Sigmoid colon (tissue), 7 donors: ENCODE data around the gene PRPF39. TPM values are rescaled to one million over a fixed set of nuclear protein-coding genes. Genes with fewer than 3 reads are reported as not detected.
A peak's percentile ranks its signal among the peaks of the same experiment; 100 is the strongest.

Experiments
- DNase-seq: peaks from one replicate; pipeline ENCODE4 v3.0.0-alpha.2; 2019
- H3K27ac ChIP-seq, 4 donors: fragments of 200-600 bp; sonication (generic); one replicate each; pipeline ENCODE4 v1.5.1; 2016 to 2019; ENCODE audit warnings: mild to moderate bottlenecking in 1 of 4
- H3K27me3 ChIP-seq, 3 donors: fragments of 200-600 bp; sonication (generic); one replicate each; pipeline ENCODE4 v1.5.1; 2019; ENCODE audit warnings: mild to moderate bottlenecking in 1 of 3
- H3K36me3 ChIP-seq, 4 donors: fragments of 200-600 bp; sonication (generic); one replicate each; pipeline ENCODE4 v1.5.1; 2016 to 2019
- H3K4me1 ChIP-seq, 4 donors: fragments of 200-600 bp; sonication (generic); one replicate each; pipeline ENCODE4 v1.5.1; 2017 to 2019
- H3K4me3 ChIP-seq, 4 donors: fragments of 200-600 bp; sonication (generic); one replicate each; pipeline ENCODE4 v1.5.1; 2017 to 2019; ENCODE audit warnings: mild to moderate bottlenecking in 2 of 4, moderate library complexity in 1 of 4
- H3K9me3 ChIP-seq, 4 donors: fragments of 200-600 bp in 3 of 4; sonication (generic) in 3 of 4; one replicate each; pipeline versions ENCODE4 v1.5.1 to v1.6.1; 2013 to 2019
- EP300 ChIP-seq, 4 donors: sonication (generic); formaldehyde crosslinking; IDR thresholded peaks; one replicate each; pipeline ENCODE4 v1.6.1; 2017; ENCODE audit warnings: antibody characterized with exemption in 4 of 4
- POLR2A ChIP-seq, 2 donors: fragments of 450-650 bp; IDR thresholded peaks; one replicate each; pipeline ENCODE4 v1.6.1; 2016; ENCODE audit warnings: antibody characterized with exemption in 2 of 2, mild to moderate bottlenecking in 2 of 2, moderate library complexity in 2 of 2
- POLR2AphosphoS5 ChIP-seq, 4 donors: sonication (generic); formaldehyde crosslinking; IDR thresholded peaks; one replicate each; pipeline ENCODE4 v1.6.1; 2017; ENCODE audit warnings: antibody characterized with exemption in 4 of 4
- WGBS, 2 donors: extraction: QIAGEN DNeasy Blood & Tissue Kit; methylation state at CpG; one replicate each; pipeline ENCODE4 v1.1.7; 2013; 5-methylcytosine and 5-hydroxymethylcytosine counted together
- intact Hi-C: fragments of 100-400 bp; cut with DNase I; formaldehyde crosslinking; loops from one replicate; pipeline ENCODE4 v1.15.1; 2023
- polyA plus RNA-seq, 3 donors: library from polyadenylated mRNA; stranded (reverse); fragments of 200-250 nt; gene quantifications; one replicate each; pipeline ENCODE4 v1.2.3, GENCODE V29; 2013
- total RNA-seq, 4 donors: library from RNA; depleted of rRNA; stranded (reverse); fragments of >200 nt; gene quantifications; one replicate each; pipeline ENCODE4 v1.1.0, GENCODE V29; 2016
- TF ChIP-seq, protein P1 (sequence below), 4 experiments: fragments of 450-650 bp in 3 of 4; fragments of 200-600 bp in 1 of 4; IDR thresholded peaks; one replicate each; pipeline ENCODE4 v1.5.1; 2016 to 2019; ENCODE audit warnings: antibody characterized with exemption in 4 of 4, mild to moderate bottlenecking in 3 of 4, moderate library complexity in 2 of 4
- donor health status: healthy with polysubstance abuse.
- donor health status: Bipolar disorder and iron deficiency.
- donor health status: healthy.

The PRPF39 gene
- total and polyA plus RNA-seq, 7 donors, result 5.5 to 41.0 (median 23.2) TPM

GRCh38 chr14:45128963-45129629 lies 45.2 kb downstream of the PRPF39 start:
- intact Hi-C loops, result no loop called here
- Histone ChIP-seq H3K36me3 (peaks cover 0 to 53% (median 15%) of the 10 kb centered on the region in 4 donors), H3K4me1 (peaks cover 0 to 11% (median 4%) of the 10 kb centered on the region in 4 donors), H3K9me3 (no peaks in the 10 kb centered on the region), H3K4me3 (no peak overlapping the region), H3K27ac (no peak overlapping the region), H3K27me3 (no peaks in the 10 kb centered on the region)
- TF ChIP-seq EP300 (IDR thresholded peaks at IDR 0.05), result no peak
- TF ChIP-seq POLR2A (IDR thresholded peaks at IDR 0.05), result no peak
- TF ChIP-seq POLR2AphosphoS5 (IDR thresholded peaks at IDR 0.05), result no peak
- TF ChIP-seq, protein P1, sequence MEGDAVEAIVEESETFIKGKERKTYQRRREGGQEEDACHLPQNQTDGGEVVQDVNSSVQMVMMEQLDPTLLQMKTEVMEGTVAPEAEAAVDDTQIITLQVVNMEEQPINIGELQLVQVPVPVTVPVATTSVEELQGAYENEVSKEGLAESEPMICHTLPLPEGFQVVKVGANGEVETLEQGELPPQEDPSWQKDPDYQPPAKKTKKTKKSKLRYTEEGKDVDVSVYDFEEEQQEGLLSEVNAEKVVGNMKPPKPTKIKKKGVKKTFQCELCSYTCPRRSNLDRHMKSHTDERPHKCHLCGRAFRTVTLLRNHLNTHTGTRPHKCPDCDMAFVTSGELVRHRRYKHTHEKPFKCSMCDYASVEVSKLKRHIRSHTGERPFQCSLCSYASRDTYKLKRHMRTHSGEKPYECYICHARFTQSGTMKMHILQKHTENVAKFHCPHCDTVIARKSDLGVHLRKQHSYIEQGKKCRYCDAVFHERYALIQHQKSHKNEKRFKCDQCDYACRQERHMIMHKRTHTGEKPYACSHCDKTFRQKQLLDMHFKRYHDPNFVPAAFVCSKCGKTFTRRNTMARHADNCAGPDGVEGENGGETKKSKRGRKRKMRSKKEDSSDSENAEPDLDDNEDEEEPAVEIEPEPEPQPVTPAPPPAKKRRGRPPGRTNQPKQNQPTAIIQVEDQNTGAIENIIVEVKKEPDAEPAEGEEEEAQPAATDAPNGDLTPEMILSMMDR (IDR thresholded peaks at IDR 0.05), result no peak
- DNase-seq, result no peak
- WGBS, 2 donors, result 51 to 99% methylated on average over 1 of the region's 1 CpG

DNA sequence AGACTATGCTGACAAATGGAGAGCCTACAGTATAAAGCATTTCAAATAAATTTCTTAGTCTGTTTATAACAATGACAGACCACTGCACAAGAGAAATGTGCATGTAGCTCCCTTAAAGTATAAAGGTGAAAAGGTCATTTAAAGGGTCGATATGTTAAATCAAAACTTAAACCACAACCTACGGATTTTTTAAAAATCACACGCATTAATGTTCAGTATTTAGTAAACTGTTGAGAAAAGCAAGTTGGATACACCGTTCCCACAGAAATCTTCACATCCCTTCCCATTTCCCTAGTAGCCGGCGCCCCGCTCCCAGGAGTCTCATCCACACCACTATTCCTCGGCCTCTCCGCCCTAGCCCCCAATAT lies 49.8 kb downstream of the PRPF39 start:
- TF ChIP-seq, protein P1 (IDR thresholded peaks at IDR 0.05), result no peak
- TF ChIP-seq POLR2AphosphoS5 (IDR thresholded peaks at IDR 0.05), result no peak
- TF ChIP-seq POLR2A (IDR thresholded peaks at IDR 0.05), result no peak
- TF ChIP-seq EP300 (IDR thresholded peaks at IDR 0.05), result no peak
- Histone ChIP-seq H3K4me1 (peaks cover 0 to 31% (median 18%) of the 10 kb centered on the region in 4 donors), H3K27me3 (no peaks in the 10 kb centered on the region), H3K36me3 (peaks cover 0 to 13% (median 0%) of the 10 kb centered on the region in 4 donors), H3K9me3 (no peaks in the 10 kb centered on the region), H3K4me3 (peak overlapping the region; percentile 66 to 76 (median 72)), H3K27ac (peak overlapping the region; percentile 86 to 89 (median 88))
- intact Hi-C loops, result loop anchor here (1.0 to 2.0 kb wide), 4 partner anchors 49 to 237 kb away; partner anchors contain the start of genes KLHL28 and PRPF39
- 0 to 1% methylated on average over 9 of the region's 9 CpGs for WGBS, 2 donors
- no peak for DNase-seq

DNA sequence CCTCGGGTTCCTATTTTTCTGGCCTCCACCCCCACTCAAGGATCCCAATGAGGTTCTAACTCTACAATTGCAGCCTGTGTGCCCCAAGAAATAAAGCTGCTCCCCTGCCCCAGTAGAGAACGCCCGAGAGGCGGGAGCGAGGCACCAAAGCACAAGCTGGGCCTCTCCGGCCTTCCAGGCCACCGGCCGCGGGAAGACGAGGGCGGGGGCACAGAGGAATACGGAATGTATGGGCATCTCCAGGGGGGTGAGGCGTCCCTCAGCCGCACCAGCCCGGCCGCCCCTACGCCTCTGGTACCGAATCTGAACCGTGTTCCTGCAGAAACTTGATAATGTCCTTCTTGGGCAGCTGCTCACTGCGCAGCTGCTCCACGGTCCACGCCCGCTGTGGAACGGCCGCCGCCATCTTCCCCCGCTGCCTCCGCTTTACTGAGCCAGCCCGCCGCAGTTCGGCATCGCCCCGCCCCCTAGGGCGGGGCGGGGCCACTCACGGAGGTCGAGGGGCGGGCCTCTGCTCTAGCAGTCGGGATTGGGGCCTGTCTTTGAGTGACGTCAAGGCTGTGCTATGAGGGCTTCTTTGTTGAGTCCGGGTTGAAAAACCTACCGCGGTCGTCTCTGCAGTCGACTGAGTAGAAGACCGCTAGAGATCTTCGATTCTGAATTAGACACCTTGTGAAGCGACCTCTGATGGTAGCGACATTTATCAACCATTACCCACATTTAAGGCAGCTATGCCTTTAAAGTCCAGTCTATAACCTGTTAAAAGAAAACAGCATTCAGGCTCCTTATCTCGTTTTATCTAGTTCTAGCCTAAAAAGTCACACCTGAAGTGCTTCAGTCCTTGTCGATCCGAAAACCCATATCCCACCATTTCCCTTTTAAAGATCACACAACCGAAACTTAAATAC lies 50.4 kb downstream of the PRPF39 start, which contains the start of gene FKBP3:
Gene FKBP3, minus strand, starts transcription at position 431 of the 908 bp plus-strand sequence. Its CDS starts 25 bp downstream, at position 406.
- intact Hi-C loops, result loop anchor here (1.0 to 2.0 kb wide), 4 partner anchors 50 to 238 kb away; partner anchors contain the start of genes KLHL28 and PRPF39
- Histone ChIP-seq H3K9me3 (no peaks in the 10 kb centered on the region), H3K4me1 (peaks cover 0 to 31% (median 18%) of the 10 kb centered on the region in 4 donors), H3K36me3 (peaks cover 0 to 8% (median 0%) of the 10 kb centered on the region in 4 donors), H3K27ac (peak within 1 kb of the TSS; percentile 86 to 89 (median 88)), H3K4me3 (peak within 1 kb of the TSS; percentile 66 to 76 (median 72)), H3K27me3 (no peaks in the 10 kb centered on the region)
- peak; percentile 99 for DNase-seq
- 0 to 1% methylated on average over 53 of the region's 53 CpGs for WGBS, 2 donors
- TF ChIP-seq EP300 (IDR thresholded peaks at IDR 0.05) (no peak), POLR2A (IDR thresholded peaks at IDR 0.05) (peak; percentile 95), POLR2AphosphoS5 (IDR thresholded peaks at IDR 0.05) (peak; percentile 89 to 99 (median 96))

DNA sequence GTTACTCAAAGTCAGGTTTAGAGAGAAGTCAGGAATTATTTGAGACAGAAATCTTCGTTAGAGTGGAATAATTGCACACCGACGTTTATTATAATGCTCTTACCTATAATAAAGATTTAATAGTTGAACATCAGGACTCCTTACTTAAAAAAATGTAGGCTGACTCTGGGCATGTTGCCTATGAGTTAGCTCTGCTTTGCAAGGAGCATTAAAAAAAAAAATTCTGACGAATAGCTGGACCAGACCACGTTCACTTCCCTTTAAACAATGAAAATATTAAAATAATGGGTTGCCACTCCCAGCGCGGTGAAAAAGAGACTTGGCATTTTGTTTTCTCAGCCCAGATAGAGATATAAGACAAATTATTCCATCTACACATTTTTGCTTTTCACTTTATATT lies 51.2 kb downstream of the PRPF39 start:
- TF ChIP-seq EP300 (IDR thresholded peaks at IDR 0.05) (no peak), POLR2AphosphoS5 (IDR thresholded peaks at IDR 0.05) (no peak), POLR2A (IDR thresholded peaks at IDR 0.05) (no peak)
- TF ChIP-seq, protein P1 (IDR thresholded peaks at IDR 0.05), result no peak
- Histone ChIP-seq H3K9me3 (no peaks in the 10 kb centered on the region), H3K4me1 (peaks cover 0 to 31% (median 18%) of the 10 kb centered on the region in 4 donors), H3K4me3 (peak overlapping the region; percentile 66 to 76 (median 72)), H3K27ac (peak overlapping the region; percentile 86 to 89 (median 88)), H3K36me3 (no peaks in the 10 kb centered on the region), H3K27me3 (no peaks in the 10 kb centered on the region)
- intact Hi-C loops, result loop anchor here (2.0 to 5.0 kb wide), 5 partner anchors 50 to 238 kb away; partner anchors contain the start of genes MIS18BP1 and PRPF39
- 0% methylated on average over 7 of the region's 7 CpGs for WGBS, 2 donors
- no peak for DNase-seq
